ENCODE results near the gene CHCHD6.

DNA sequence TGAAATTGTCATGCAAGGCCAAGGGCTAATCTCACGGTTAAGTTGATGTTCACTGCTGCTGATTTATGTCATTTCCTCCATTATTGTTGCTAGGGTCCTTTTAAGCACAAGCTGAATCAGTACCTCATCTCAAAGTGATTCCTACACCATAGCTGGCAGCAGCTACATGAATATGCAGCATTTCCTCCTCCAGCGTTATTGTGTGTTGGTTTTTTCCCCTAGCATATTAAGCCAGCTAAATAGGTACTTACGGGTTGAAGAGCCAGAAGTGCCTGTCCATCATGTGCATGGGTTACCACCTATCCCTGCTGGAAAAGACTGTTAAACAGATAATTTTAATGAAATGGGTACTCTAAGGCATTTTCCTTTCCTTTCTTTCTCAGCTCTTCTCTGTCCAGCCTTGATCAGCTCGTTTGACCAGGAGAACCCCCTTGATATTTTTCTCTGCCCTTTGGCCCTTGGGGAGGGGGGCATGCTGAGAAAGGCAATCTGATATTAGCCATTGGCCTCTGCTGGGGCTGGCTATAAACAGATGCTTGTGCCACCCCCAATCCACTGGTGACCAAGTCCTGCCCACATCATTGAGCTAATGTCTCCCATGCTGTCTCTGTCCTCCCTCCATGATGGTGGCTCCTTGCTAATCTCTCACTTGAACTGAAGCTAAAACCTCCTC is 163.3 kb downstream of the CHCHD6 start:
- TF ChIP-seq, protein P1, sequence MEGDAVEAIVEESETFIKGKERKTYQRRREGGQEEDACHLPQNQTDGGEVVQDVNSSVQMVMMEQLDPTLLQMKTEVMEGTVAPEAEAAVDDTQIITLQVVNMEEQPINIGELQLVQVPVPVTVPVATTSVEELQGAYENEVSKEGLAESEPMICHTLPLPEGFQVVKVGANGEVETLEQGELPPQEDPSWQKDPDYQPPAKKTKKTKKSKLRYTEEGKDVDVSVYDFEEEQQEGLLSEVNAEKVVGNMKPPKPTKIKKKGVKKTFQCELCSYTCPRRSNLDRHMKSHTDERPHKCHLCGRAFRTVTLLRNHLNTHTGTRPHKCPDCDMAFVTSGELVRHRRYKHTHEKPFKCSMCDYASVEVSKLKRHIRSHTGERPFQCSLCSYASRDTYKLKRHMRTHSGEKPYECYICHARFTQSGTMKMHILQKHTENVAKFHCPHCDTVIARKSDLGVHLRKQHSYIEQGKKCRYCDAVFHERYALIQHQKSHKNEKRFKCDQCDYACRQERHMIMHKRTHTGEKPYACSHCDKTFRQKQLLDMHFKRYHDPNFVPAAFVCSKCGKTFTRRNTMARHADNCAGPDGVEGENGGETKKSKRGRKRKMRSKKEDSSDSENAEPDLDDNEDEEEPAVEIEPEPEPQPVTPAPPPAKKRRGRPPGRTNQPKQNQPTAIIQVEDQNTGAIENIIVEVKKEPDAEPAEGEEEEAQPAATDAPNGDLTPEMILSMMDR (IDR thresholded peaks at IDR 0.05; ENCODE audit: low read depth, low read length): no peak
- no peak for TF ChIP-seq EZH2phosphoT487 (IDR thresholded peaks at IDR 0.05; ENCODE audit: low read depth)
